Fibroblast of the aortic adventitia (primary cell): ENCODE measurements around the gene SOX18. TPM values are rescaled to one million over a fixed set of nuclear protein-coding genes. Genes with fewer than 3 reads are reported as not detected.

Experiments used
- DNase-seq: peaks from one replicate; pipeline ENCODE4 v3.0.0-alpha.2; 2010; ENCODE audit warnings: low read depth
- H3K4me3 ChIP-seq: 2 replicates; pipeline ENCODE4 v1.5.1; 2011; ENCODE audit warnings: low read depth, mild to moderate bottlenecking, control low read depth, low read length, moderate library complexity
- total RNA-seq: library from RNA; depleted of rRNA; stranded (reverse); fragments of >200 nt; gene quantifications from 2 replicates; pipeline ENCODE4 v1.2.3, GENCODE V29; 2012; ENCODE audit warnings: low replicate concordance
- TF ChIP-seq, protein P1 (sequence below): IDR thresholded peaks from 2 replicates; pipeline ENCODE4 v1.5.1; 2011; ENCODE audit warnings: mild to moderate bottlenecking, low read length, control low read depth, inconsistent platforms; ENCODE audit not compliant: insufficient read depth

SOX18 gene
- total RNA-seq, 1 donor = not detected

- no peak for DNase-seq
- H3K4me3 ChIP-seq = no peak overlapping the region
- TF ChIP-seq, protein P1, sequence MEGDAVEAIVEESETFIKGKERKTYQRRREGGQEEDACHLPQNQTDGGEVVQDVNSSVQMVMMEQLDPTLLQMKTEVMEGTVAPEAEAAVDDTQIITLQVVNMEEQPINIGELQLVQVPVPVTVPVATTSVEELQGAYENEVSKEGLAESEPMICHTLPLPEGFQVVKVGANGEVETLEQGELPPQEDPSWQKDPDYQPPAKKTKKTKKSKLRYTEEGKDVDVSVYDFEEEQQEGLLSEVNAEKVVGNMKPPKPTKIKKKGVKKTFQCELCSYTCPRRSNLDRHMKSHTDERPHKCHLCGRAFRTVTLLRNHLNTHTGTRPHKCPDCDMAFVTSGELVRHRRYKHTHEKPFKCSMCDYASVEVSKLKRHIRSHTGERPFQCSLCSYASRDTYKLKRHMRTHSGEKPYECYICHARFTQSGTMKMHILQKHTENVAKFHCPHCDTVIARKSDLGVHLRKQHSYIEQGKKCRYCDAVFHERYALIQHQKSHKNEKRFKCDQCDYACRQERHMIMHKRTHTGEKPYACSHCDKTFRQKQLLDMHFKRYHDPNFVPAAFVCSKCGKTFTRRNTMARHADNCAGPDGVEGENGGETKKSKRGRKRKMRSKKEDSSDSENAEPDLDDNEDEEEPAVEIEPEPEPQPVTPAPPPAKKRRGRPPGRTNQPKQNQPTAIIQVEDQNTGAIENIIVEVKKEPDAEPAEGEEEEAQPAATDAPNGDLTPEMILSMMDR = no peak
Observed at GRCh38 chr20:64067733-64068307, 18.4 kb upstream of the SOX18 start.

DNA sequence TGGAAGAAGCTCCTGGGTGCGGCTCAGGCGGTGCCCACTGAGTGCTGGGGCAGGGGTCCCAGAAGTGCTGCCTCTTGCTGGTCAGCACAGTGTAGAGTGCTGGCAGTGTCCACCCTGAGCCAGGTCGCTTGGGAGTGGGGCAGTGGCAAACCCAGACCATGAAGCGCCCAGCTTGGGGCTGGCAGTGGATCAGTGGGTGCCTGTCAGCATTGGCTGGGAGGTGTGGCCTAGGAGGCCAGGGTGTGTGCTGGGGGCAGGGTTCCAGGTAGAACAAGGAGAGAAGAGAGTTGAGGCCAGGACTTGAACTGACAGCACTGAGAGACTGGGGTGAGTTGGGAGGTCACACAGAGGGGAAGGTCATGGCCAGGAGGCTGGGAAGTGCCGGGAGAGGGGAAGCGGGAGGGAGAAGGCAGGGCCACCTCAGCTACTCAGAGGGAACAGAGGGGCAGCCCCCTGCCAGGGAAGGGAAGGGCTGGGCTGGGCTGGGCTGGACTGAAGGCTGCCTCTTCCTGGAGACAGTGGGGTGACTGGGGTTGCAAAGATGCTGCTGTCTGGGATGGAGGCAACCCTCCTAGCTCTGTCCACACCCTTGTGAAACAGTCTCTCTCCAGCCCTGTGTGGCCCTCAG, 17.7 kb upstream of the SOX18 start:
- TF ChIP-seq, protein P1 = no peak
- no peak overlapping the region for H3K4me3 ChIP-seq
- no peak for DNase-seq

GRCh38 chr20:64065974-64066343, 16.5 kb upstream of the SOX18 start:
- peak; percentile 59 for DNase-seq
- TF ChIP-seq, protein P1 = no peak
- H3K4me3 ChIP-seq = no peak overlapping the region

DNA sequence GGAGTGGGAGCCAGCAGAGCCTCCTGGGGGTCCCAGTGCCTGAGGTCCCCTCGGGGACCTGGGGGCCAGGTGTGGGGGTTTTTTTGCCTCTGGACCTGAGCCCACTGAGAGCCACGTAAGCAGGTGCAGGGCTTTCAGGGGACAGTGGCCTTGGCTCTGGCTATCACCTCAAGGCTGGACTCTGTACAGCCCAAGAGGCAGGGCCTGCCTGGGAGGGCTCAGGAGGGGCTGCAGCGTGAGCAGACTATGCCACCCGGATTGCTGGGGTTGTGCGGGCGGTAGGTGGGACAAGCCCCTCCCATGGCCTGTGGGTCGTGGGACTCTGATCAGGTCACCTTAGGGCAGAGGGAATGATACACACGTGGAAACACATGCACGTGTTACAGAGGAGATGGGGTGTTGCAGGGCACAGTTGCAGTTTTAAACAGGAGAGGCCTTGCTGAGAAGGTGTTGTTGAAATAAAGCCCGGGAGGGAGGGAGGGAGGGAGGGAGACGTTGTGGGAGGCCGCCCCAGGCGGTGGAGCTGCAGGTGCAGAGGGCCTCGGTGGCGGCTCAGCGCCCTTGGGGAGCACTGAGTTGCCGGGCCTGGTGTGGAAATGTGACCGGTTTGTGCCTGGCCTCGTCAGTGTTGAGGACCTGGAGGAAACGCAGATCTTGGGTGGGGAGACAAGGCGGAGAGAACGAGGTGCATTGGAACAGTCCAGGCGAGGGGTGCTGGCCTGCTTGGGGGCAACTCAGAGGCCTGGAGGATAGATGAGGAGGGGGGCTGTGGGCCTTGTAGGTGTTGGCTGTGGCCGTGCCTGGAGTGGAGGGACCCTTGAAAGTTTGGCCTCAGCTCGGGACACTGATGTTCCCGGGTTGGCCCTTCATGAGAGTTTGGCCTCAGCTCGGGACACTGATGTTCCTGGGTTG, 15.9 kb upstream of the SOX18 start:
- TF ChIP-seq, protein P1 = no peak
- DNase-seq = no peak
- H3K4me3 ChIP-seq = no peak overlapping the region

- TF ChIP-seq, protein P1 = no peak
- peak overlapping the region; percentile 88 for H3K4me3 ChIP-seq
- DNase-seq = peak; percentile 56
Observed at GRCh38 chr20:64064145-64064698, 14.8 kb upstream of the SOX18 start.

DNA sequence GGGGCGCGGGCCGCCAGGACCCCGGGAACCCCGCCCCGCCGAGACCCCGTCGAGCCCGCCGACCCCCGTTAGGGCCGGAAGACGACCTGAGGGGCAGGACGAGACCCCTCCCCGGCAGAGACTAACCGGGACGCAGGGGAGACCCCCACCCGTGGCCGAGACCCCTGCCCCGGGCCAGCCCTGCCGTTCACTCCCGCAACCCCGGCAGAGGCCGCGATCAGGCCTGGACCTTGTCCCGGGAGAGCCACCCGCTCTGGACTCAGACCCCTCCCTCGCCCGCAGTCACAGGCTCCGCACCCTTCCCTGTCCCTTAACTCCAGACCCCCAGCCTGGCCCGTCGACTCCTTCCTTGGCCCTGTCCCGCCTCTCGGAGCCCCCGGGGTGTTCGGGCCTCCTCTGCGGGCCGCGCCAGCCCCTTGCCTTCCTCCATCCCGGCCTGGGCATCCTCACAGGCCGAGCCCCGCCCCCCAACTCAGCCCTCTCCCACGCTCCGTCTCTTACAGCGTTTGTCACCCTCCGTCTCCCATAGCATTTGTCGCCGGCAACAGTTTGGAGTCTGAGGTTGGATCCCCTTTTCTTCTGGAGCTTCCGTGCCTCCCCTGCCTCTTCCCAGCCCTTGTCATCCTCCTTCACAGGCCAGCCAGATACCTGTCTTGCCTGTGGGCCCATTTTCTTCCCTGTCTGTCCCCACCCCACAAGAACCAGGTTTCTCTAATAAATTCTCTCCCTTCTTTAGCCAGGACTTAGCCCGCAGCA, 14.1 kb upstream of the SOX18 start:
- DNase-seq = no peak
- peak overlapping the region; percentile 88 for H3K4me3 ChIP-seq
- TF ChIP-seq, protein P1 = no peak
